ENCODE measurements around the gene VMP1. TPM values are rescaled to one million over a fixed set of nuclear protein-coding genes. Genes with fewer than 3 reads are reported as not detected.

Gene VMP1
- total RNA-seq, 1 experiment from 2014 or later: 69.4 TPM

DNA sequence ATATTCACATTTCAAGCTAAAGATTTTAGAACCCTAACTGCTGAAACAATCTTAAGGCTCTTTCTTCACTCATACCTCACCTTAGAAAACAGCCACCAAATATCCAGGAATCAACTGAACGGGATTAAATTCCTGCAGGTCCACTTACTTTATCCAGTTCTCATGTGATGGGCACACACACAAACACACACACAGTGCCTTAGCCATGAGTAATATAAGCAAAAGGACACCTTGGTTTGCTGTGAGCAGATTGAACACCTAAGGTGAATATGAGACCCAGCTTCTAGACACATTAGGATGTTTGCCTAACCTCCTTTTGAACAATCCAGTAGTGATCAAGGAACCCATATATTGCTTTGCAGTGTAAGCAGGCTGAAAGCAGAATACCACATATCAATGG lies 103.8 kb downstream of the VMP1 start:
- Histone ChIP-seq H2AFZ (ENCODE audit: low read length) (no peak overlapping the region), H3K9ac (ENCODE audit: low read length) (no peak overlapping the region), H3K79me2 (ENCODE audit: low read length) (no peaks in the 10 kb centered on the region), H3K4me3 (ENCODE audit: low read length) (no peak overlapping the region), H3K9me3 (ENCODE audit: low read length) (no peaks in the 10 kb centered on the region), H4K20me1 (ENCODE audit: insufficient read depth, low read depth, low read length) (no peaks in the 10 kb centered on the region), H3K4me1 (ENCODE audit: low read length) (peaks cover 6% of the 10 kb centered on the region; the same call in 1 of the 2 replicates), H3K27ac (ENCODE audit: low read length) (no peak overlapping the region), H3K27me3 (ENCODE audit: low read length) (no peaks in the 10 kb centered on the region), H3K36me3 (ENCODE audit: insufficient read depth, low read length) (peaks cover 7% of the 10 kb centered on the region; the same call in 1 of the 2 replicates), H3K4me2 (ENCODE audit: low read depth, low read length, poor library complexity, severe bottlenecking) (no peak overlapping the region), H3K9me2 (replicated peaks; ENCODE audit: insufficient read depth, low read length) (no peaks in the 10 kb centered on the region)
- peak; percentile 35 for DNase-seq

DNA sequence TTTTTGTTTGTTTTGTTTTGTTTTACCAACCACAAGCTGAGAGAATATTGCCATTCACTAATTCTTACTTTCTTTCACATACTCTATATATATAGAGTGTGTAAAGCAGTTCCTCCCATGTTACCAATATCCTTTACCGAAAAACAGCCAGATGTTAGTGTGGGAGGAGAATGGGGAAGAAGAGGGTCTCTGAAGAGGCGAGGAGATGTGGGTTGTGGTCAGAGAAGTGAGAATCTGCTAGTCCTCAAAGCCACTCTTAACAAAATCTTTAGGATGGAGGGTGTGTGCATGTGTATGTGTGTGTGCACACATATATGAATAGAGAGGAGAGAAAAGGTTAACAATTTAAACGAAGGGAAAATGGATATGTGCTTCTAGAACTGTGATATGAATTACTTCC lies 104.7 kb downstream of the VMP1 start:
- DNase-seq: peak; percentile 14
- H3K4me3 ChIP-seq (ENCODE audit: low read length): no peak overlapping the region
- H3K4me1 ChIP-seq (ENCODE audit: low read length): peaks cover 6% of the 10 kb centered on the region; the same call in 1 of the 2 replicates
- no peak overlapping the region for H3K27ac ChIP-seq (ENCODE audit: low read length)
- H3K27me3 ChIP-seq (ENCODE audit: low read length): no peaks in the 10 kb centered on the region
- H3K9ac ChIP-seq (ENCODE audit: low read length): no peak overlapping the region
- no peak overlapping the region for H2AFZ ChIP-seq (ENCODE audit: low read length)
- H4K20me1 ChIP-seq (ENCODE audit: insufficient read depth, low read depth, low read length): no peaks in the 10 kb centered on the region
- no peaks in the 10 kb centered on the region for H3K9me2 ChIP-seq (replicated peaks; ENCODE audit: insufficient read depth, low read length)
- H3K36me3 ChIP-seq (ENCODE audit: insufficient read depth, low read length): peaks cover 7% of the 10 kb centered on the region; the same call in 1 of the 2 replicates
- no peak overlapping the region for H3K4me2 ChIP-seq (ENCODE audit: low read depth, low read length, poor library complexity, severe bottlenecking)
- no peaks in the 10 kb centered on the region for H3K9me3 ChIP-seq (ENCODE audit: low read length)
- H3K79me2 ChIP-seq (ENCODE audit: low read length): no peaks in the 10 kb centered on the region

- H3K4me3 ChIP-seq (ENCODE audit: low read length): no peak overlapping the region
- H2AFZ ChIP-seq (ENCODE audit: low read length): no peak overlapping the region
- no peaks in the 10 kb centered on the region for H3K79me2 ChIP-seq (ENCODE audit: low read length)
- peaks cover 6% of the 10 kb centered on the region; the same call in 1 of the 2 replicates for H3K4me1 ChIP-seq (ENCODE audit: low read length)
- peak; percentile 34 for DNase-seq
- no peak overlapping the region for H3K4me2 ChIP-seq (ENCODE audit: low read depth, low read length, poor library complexity, severe bottlenecking)
- peaks cover 7% of the 10 kb centered on the region; the same call in 1 of the 2 replicates for H3K36me3 ChIP-seq (ENCODE audit: insufficient read depth, low read length)
- no peaks in the 10 kb centered on the region for H3K9me2 ChIP-seq (replicated peaks; ENCODE audit: insufficient read depth, low read length)
- no peaks in the 10 kb centered on the region for H3K9me3 ChIP-seq (ENCODE audit: low read length)
- no peak overlapping the region for H3K9ac ChIP-seq (ENCODE audit: low read length)
- H3K27ac ChIP-seq (ENCODE audit: low read length): no peak overlapping the region
- H4K20me1 ChIP-seq (ENCODE audit: insufficient read depth, low read depth, low read length): no peaks in the 10 kb centered on the region
- H3K27me3 ChIP-seq (ENCODE audit: low read length): no peaks in the 10 kb centered on the region
Measured at GRCh38 chr17:59814276-59814675, 106.8 kb downstream of the VMP1 start.

DNA sequence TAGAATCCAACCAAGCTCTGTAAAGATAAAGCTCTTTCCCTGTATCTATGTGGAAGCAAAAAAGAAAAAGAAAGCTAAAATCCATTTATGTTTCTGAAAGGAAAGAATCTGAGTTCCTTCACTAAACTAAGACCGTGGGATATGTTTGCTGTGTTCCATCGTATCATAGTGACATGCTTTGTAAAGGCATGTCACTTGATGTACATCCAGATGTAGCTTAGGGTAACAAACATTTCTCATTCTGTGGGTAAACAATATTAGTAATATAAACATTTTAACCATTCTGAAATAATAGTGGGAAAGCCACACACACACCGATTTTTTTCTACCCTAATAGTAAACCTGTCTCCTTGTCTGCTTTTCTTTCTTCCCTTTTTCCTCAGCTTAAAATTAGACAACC lies 107.2 kb downstream of the VMP1 start:
- Histone ChIP-seq H4K20me1 (ENCODE audit: insufficient read depth, low read depth, low read length) (no peaks in the 10 kb centered on the region), H3K36me3 (ENCODE audit: insufficient read depth, low read length) (peaks cover 7% of the 10 kb centered on the region; the same call in 1 of the 2 replicates), H3K4me2 (ENCODE audit: low read depth, low read length, poor library complexity, severe bottlenecking) (no peak overlapping the region), H3K4me3 (ENCODE audit: low read length) (no peak overlapping the region), H3K9me2 (replicated peaks; ENCODE audit: insufficient read depth, low read length) (no peaks in the 10 kb centered on the region), H3K9ac (ENCODE audit: low read length) (no peak overlapping the region), H3K9me3 (ENCODE audit: low read length) (no peaks in the 10 kb centered on the region), H3K4me1 (ENCODE audit: low read length) (peaks cover 6% of the 10 kb centered on the region; the same call in 1 of the 2 replicates), H3K27ac (ENCODE audit: low read length) (no peak overlapping the region), H3K79me2 (ENCODE audit: low read length) (no peaks in the 10 kb centered on the region), H3K27me3 (ENCODE audit: low read length) (no peaks in the 10 kb centered on the region), H2AFZ (ENCODE audit: low read length) (no peak overlapping the region)
- peak; percentile 33 for DNase-seq

GRCh38 chr17:59815965-59816364 lies 108.5 kb downstream of the VMP1 start:
- no peak overlapping the region for H3K4me2 ChIP-seq (ENCODE audit: low read depth, low read length, poor library complexity, severe bottlenecking)

GRCh38 chr17:59825533-59826322 lies 118.3 kb downstream of the VMP1 start:
- Histone ChIP-seq H3K4me3 (ENCODE audit: low read length) (no peak overlapping the region), H3K9me3 (ENCODE audit: low read length) (no peaks in the 10 kb centered on the region), H3K4me1 (ENCODE audit: low read length) (peaks cover 53% of the 10 kb centered on the region), H3K9me2 (replicated peaks; ENCODE audit: insufficient read depth, low read length) (no peaks in the 10 kb centered on the region), H3K79me2 (ENCODE audit: low read length) (no peaks in the 10 kb centered on the region), H3K27ac (ENCODE audit: low read length) (no peak overlapping the region), H3K4me2 (ENCODE audit: low read depth, low read length, poor library complexity, severe bottlenecking) (no peak overlapping the region), H4K20me1 (ENCODE audit: insufficient read depth, low read depth, low read length) (no peaks in the 10 kb centered on the region), H3K9ac (ENCODE audit: low read length) (no peak overlapping the region), H2AFZ (ENCODE audit: low read length) (no peak overlapping the region), H3K27me3 (ENCODE audit: low read length) (no peaks in the 10 kb centered on the region), H3K36me3 (ENCODE audit: insufficient read depth, low read length) (no peaks in the 10 kb centered on the region)
- DNase-seq: no peak

More at GRCh38 chr17:59815965-59816364, 108.5 kb downstream of the VMP1 start:
- DNase-seq: no peak
- no peak overlapping the region for H3K4me3 ChIP-seq (ENCODE audit: low read length)
- H3K9me2 ChIP-seq (replicated peaks; ENCODE audit: insufficient read depth, low read length): no peaks in the 10 kb centered on the region
- H3K9me3 ChIP-seq (ENCODE audit: low read length): no peaks in the 10 kb centered on the region
- no peak overlapping the region for H3K9ac ChIP-seq (ENCODE audit: low read length)
- H3K27ac ChIP-seq (ENCODE audit: low read length): no peak overlapping the region
- no peaks in the 10 kb centered on the region for H3K79me2 ChIP-seq (ENCODE audit: low read length)
- peaks cover 6% of the 10 kb centered on the region; the same call in 1 of the 2 replicates for H3K4me1 ChIP-seq (ENCODE audit: low read length)
- peaks cover 7% of the 10 kb centered on the region; the same call in 1 of the 2 replicates for H3K36me3 ChIP-seq (ENCODE audit: insufficient read depth, low read length)
- no peaks in the 10 kb centered on the region for H3K27me3 ChIP-seq (ENCODE audit: low read length)
- no peak overlapping the region for H2AFZ ChIP-seq (ENCODE audit: low read length)
- H4K20me1 ChIP-seq (ENCODE audit: insufficient read depth, low read depth, low read length): no peaks in the 10 kb centered on the region

DNA sequence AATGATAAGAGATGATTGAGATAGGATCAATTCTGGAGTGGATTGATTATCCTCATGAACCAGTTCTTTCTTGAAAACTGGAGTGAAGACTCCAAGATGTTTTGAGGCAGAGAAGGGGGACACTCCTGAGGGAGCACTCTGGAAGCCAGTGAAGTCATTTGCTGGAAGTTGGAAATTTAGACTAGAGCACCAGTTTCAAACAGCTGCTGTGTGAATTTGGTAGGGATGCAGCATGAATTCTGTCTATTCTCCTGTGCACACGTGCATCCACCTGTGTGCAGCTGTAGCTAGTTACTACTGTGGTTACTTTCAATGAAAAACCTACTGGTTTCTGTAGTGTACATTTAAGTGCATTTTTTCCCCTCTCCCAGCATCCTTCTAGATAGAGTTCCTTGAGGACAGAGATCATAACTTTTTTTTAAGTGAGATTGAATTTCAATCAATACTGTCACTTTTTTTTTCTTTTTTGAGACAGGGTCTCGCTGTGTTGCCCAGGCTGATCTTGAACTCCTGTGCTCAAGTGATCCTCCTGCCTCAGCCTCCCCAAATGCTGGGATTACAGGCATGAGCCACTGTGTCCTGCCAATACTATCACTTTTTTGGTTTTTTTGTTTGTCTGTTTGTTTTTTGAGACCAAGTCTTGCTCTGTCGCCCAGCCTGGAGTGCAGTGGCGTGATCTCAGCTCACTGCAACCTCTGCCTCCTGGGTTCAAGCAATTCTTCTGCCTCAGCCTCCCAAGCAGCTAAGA lies 119.4 kb downstream of the VMP1 start:
- H3K4me3 ChIP-seq (ENCODE audit: low read length): no peak overlapping the region
- no peak overlapping the region for H3K9ac ChIP-seq (ENCODE audit: low read length)
- H3K4me1 ChIP-seq (ENCODE audit: low read length): peaks cover 64% of the 10 kb centered on the region
- H3K4me2 ChIP-seq (ENCODE audit: low read depth, low read length, poor library complexity, severe bottlenecking): no peak overlapping the region
- no peak for DNase-seq
- H3K27ac ChIP-seq (ENCODE audit: low read length): no peak overlapping the region
- H3K36me3 ChIP-seq (ENCODE audit: insufficient read depth, low read length): no peaks in the 10 kb centered on the region
- no peaks in the 10 kb centered on the region for H3K9me2 ChIP-seq (replicated peaks; ENCODE audit: insufficient read depth, low read length)
- H2AFZ ChIP-seq (ENCODE audit: low read length): no peak overlapping the region
- no peaks in the 10 kb centered on the region for H3K79me2 ChIP-seq (ENCODE audit: low read length)
- no peaks in the 10 kb centered on the region for H3K27me3 ChIP-seq (ENCODE audit: low read length)
- no peaks in the 10 kb centered on the region for H4K20me1 ChIP-seq (ENCODE audit: insufficient read depth, low read depth, low read length)
- no peaks in the 10 kb centered on the region for H3K9me3 ChIP-seq (ENCODE audit: low read length)
